ENCODE results near the gene ATP5F1B. TPM values are rescaled to one million over a fixed set of nuclear protein-coding genes. Genes with fewer than 3 reads are reported as not detected.

ATP5F1B gene
- total and polyA plus RNA-seq, 2 donors from 2014 or later = 568 to 1,584 TPM

DNA sequence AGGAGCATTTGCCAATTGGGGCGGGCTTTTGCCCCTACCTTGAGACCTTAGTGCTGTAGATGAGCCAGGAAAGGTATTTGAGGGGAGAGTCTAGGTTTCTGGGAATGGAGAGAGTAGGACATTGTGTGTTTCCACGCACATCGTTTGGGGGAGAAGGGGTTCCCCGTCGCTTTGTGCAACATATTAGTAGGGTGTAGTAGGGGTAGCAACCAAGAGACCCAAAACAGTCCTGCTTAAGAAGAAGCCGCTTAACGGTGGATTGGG, 43.0 kb upstream of the ATP5F1B start:
- no peaks in the 10 kb centered on the region for H3K9me3 ChIP-seq (ENCODE audit: control insufficient read depth in 2 of 3, insufficient read depth in 1 of 3, low read length in 3 of 3)
- H3K4me3 ChIP-seq (ENCODE audit: low read length in 3 of 3) = peak overlapping the region; percentile 51 to 91 (median 75)
- H3K9ac ChIP-seq (ENCODE audit: low read length in 3 of 3) = peak overlapping the region; percentile 51 to 97 (median 83)
- intact Hi-C loops (cut with DNase I) = no loop called here
- FAIRE-seq = no peak
- no peaks in the 10 kb centered on the region for H3K36me3 ChIP-seq (ENCODE audit: control insufficient read depth in 2 of 3, insufficient read depth in 3 of 3, low read length in 3 of 3)
- H3K27ac ChIP-seq (ENCODE audit: low read depth in 2 of 2, low read length in 2 of 2) = peak overlapping the region; percentile 98 to 100
- no peaks in the 10 kb centered on the region for H3K4me1 ChIP-seq (ENCODE audit: control insufficient read depth in 2 of 3, insufficient read depth in 2 of 3, low read depth in 1 of 3, low read length in 3 of 3)
- TF ChIP-seq, protein P1, sequence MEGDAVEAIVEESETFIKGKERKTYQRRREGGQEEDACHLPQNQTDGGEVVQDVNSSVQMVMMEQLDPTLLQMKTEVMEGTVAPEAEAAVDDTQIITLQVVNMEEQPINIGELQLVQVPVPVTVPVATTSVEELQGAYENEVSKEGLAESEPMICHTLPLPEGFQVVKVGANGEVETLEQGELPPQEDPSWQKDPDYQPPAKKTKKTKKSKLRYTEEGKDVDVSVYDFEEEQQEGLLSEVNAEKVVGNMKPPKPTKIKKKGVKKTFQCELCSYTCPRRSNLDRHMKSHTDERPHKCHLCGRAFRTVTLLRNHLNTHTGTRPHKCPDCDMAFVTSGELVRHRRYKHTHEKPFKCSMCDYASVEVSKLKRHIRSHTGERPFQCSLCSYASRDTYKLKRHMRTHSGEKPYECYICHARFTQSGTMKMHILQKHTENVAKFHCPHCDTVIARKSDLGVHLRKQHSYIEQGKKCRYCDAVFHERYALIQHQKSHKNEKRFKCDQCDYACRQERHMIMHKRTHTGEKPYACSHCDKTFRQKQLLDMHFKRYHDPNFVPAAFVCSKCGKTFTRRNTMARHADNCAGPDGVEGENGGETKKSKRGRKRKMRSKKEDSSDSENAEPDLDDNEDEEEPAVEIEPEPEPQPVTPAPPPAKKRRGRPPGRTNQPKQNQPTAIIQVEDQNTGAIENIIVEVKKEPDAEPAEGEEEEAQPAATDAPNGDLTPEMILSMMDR (IDR thresholded peaks at IDR 0.05; ENCODE audit: borderline replicate concordance, extremely low read depth, insufficient read depth) = no peak
- DNase-seq = peak in 1 of 5 donors; percentile 77
- no peaks in the 10 kb centered on the region for H3K27me3 ChIP-seq (ENCODE audit: control insufficient read depth, insufficient read depth, low read length)

DNA sequence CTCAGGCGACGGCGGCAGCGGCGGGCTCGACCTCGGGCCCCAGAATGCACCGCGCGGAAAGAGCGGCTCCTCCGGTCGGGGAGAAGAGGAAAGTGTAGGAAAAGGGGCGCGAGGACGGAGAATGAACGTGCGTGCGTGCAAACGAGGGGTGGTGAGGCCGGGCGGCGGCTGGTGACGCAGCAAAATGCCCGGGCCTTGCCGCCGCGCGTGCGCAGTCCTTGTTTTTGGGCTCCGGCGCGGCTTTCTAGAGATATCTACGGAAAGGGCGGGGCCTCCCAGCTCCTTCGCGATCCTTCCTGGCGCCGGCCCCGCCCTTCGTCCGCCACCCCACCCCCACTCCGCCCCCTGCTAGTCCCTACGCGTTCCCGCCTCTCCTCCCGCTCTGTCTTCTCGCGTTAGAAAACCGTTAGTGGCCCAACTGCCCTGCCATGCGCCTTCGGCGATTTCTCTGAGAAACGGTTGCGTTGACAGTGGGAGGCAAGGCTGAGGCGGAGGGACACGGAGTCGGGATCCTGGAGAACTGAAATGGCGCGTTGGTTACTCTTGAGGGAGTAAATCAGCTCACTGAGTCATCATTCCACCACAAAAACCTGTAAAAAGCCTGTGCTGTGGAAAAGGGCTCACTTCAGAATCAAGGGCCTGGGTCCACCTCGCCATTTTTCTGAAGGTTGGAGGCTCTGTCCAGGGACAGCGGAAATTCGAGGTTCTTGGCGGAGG, 42.5 kb upstream of the ATP5F1B start, which contains the start of gene PTGES3:
Gene PTGES3 (minus strand): TSS at position 156 of the 717 bp plus-strand sequence. CDS start 285 bp downstream, outside the sequence.
- DNase-seq (peak; percentile 99), FAIRE-seq (no peak)
- Histone ChIP-seq H3K4me1 (ENCODE audit: control insufficient read depth in 2 of 3, insufficient read depth in 2 of 3, low read depth in 1 of 3, low read length in 3 of 3) (no peaks in the 10 kb centered on the region), H3K4me3 (ENCODE audit: low read length in 3 of 3) (peak within 1 kb of the TSS; percentile 84 to 97 (median 91)), H3K9me3 (ENCODE audit: control insufficient read depth in 2 of 3, insufficient read depth in 1 of 3, low read length in 3 of 3) (no peaks in the 10 kb centered on the region), H3K27ac (ENCODE audit: low read depth in 2 of 2, low read length in 2 of 2) (peak within 1 kb of the TSS; percentile 99 to 100), H3K36me3 (ENCODE audit: control insufficient read depth in 2 of 3, insufficient read depth in 3 of 3, low read length in 3 of 3) (no peaks in the 10 kb centered on the region), H3K27me3 (ENCODE audit: control insufficient read depth, insufficient read depth, low read length) (no peaks in the 10 kb centered on the region), H3K9ac (ENCODE audit: low read length in 3 of 3) (peak within 1 kb of the TSS; percentile 93 to 99 (median 99))
- TF ChIP-seq, protein P1 (IDR thresholded peaks at IDR 0.05; ENCODE audit: borderline replicate concordance, extremely low read depth, insufficient read depth) = no peak
- intact Hi-C loops (cut with DNase I) = no loop called here

DNA sequence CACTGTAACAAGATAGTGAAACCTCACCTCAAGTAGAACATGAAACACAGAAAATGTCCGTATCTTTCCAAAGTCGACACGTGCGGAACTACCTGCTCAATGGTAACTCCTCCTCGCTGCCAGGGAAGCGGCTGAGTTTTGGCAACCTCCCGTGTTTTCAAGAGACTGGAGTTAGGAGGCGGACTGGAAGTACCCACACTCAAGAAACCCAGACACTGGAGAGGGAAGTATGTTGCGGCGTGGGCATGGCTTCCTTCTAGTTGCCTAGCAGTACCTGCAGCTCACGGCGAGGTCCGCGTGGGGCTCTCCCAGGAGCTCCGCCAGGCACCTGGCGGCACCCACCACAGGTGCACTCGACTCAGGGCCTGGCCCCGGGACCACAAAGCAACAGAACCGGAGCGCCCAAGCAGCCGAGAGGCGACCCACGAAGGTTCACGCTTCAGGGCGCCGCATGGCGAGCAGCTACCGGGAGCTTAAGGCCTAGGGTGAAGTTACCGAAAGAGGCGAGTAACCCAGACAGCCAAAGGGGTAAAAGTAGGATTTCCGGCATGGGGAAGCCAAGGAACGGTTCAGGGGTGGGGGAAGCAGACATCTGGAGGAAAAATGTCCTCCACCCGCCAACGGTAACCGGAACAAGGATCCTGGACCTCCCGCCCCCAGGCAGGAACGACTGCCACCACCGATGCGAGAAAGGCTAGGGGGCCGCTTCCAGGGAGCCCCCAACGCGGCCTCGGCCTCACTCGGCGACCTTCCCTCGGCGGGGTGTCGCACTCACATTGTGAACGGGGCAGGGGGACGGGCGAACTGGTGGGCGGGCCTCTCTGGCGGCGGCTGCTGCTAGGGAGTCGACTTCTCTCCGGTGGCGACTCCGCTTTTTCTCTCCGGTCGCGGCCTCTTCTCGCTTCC, 41.7 kb upstream of the ATP5F1B start:
- intact Hi-C loops (cut with DNase I) = no loop called here
- Histone ChIP-seq H3K4me1 (ENCODE audit: control insufficient read depth in 2 of 3, insufficient read depth in 2 of 3, low read depth in 1 of 3, low read length in 3 of 3) (no peaks in the 10 kb centered on the region), H3K27me3 (ENCODE audit: control insufficient read depth, insufficient read depth, low read length) (no peaks in the 10 kb centered on the region), H3K9ac (ENCODE audit: low read length in 3 of 3) (peak overlapping the region; percentile 93 to 99 (median 99)), H3K4me3 (ENCODE audit: low read length in 3 of 3) (peak overlapping the region; percentile 84 to 97 (median 86)), H3K27ac (ENCODE audit: low read depth in 2 of 2, low read length in 2 of 2) (peak overlapping the region; percentile 99 to 100), H3K9me3 (ENCODE audit: control insufficient read depth in 2 of 3, insufficient read depth in 1 of 3, low read length in 3 of 3) (no peaks in the 10 kb centered on the region), H3K36me3 (ENCODE audit: control insufficient read depth in 2 of 3, insufficient read depth in 3 of 3, low read length in 3 of 3) (no peaks in the 10 kb centered on the region)
- TF ChIP-seq, protein P1 (IDR thresholded peaks at IDR 0.05; ENCODE audit: borderline replicate concordance, extremely low read depth, insufficient read depth) = no peak
- no peak for FAIRE-seq
- peak; percentile 45 to 85 (median 71) for DNase-seq

All from kidney (tissue), 14 donors.